PFSK-1 (cell line): ENCODE data around the gene TM4SF4.

Source experiments
- REST ChIP-seq, 2 experiments: IDR thresholded peaks; 2 replicates each; pipeline versions ENCODE4 v1.6.1 to v1.8.0; 2011 to 2012; ENCODE audit warnings: low read depth in 2 of 2, low read length in 2 of 2, control low read depth in 1 of 2, inconsistent platforms in 1 of 2, mild to moderate bottlenecking in 1 of 2, moderate library complexity in 1 of 2; ENCODE audit not compliant: insufficient read depth in 1 of 2
- TAF1 ChIP-seq: IDR thresholded peaks from 2 replicates; pipeline ENCODE4 v1.6.1; 2012; ENCODE audit warnings: low read length, control low read depth, borderline replicate concordance; ENCODE audit not compliant: insufficient read depth

- TF ChIP-seq REST (IDR thresholded peaks at IDR 0.05; ENCODE audit: insufficient read depth in 1 of 2, low read depth in 2 of 2, low read length in 2 of 2) (no peak), TAF1 (no peak)
These were observed 31.5 kb upstream of the TM4SF4 start for GRCh38 chr3:149442851-149443544.
